GM18951 (cell line): ENCODE measurements around the gene ERCC4.
"Not testable (repeated sequence)": the region's sequence is repeated elsewhere in the genome, so short reads cannot be mapped to it uniquely, and the experiment has no call there.

ENCODE experiments used
- POLR2A ChIP-seq: IDR thresholded peaks from 4 replicates; pipeline ENCODE4 v1.6.1; 2011; ENCODE audit warnings: mild to moderate bottlenecking; ENCODE audit not compliant: insufficient read length, insufficient read depth; ENCODE audit errors: extremely low read depth
- in situ Hi-C: fragments of 300-500 bp; cut with MboI; formaldehyde crosslinking; loops from one replicate; pipeline ENCODE4 v1.12.0; 2022; ENCODE audit warnings: low sequenced_read_pairs, mixed read lengths, inconsistent platforms; ENCODE audit not compliant: unreplicated experiment

The ERCC4 gene

GRCh38 chr16:13902052-13902451, 17.9 kb upstream of the ERCC4 start:
- in situ Hi-C loops: no loop called here
- TF ChIP-seq POLR2A: no peak

GRCh38 chr16:13902677-13903076, 17.3 kb upstream of the ERCC4 start:
- TF ChIP-seq POLR2A: no peak
- in situ Hi-C loops: no loop called here

DNA sequence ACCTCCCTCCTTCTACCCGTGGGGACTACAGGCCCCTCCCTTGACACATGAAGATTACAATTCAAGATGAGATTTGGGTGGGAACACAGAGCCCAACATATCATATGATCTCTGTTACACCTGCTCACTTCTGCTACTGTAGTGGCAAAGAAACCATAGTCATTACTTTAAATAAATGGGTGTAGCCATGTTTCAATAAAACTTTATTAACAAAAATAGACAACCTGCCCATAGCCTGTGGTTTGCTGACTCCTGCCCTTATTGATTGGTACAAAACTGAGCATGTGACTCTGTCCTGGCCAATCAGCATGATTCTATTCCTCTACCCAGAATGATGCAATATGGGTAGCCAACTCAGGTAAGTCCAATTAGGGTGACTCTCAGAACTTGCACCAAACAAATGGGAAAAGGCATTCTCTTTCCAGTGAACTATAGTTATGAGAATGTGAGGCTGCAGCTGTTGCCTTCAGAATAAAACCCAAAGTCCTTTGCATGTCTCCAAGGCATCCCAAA, 15.7 kb upstream of the ERCC4 start:
- in situ Hi-C loops: no loop called here
- TF ChIP-seq POLR2A: no peak

GRCh38 chr16:13904822-13905221, 15.1 kb upstream of the ERCC4 start:
- in situ Hi-C loops: not testable (repeated sequence)

DNA sequence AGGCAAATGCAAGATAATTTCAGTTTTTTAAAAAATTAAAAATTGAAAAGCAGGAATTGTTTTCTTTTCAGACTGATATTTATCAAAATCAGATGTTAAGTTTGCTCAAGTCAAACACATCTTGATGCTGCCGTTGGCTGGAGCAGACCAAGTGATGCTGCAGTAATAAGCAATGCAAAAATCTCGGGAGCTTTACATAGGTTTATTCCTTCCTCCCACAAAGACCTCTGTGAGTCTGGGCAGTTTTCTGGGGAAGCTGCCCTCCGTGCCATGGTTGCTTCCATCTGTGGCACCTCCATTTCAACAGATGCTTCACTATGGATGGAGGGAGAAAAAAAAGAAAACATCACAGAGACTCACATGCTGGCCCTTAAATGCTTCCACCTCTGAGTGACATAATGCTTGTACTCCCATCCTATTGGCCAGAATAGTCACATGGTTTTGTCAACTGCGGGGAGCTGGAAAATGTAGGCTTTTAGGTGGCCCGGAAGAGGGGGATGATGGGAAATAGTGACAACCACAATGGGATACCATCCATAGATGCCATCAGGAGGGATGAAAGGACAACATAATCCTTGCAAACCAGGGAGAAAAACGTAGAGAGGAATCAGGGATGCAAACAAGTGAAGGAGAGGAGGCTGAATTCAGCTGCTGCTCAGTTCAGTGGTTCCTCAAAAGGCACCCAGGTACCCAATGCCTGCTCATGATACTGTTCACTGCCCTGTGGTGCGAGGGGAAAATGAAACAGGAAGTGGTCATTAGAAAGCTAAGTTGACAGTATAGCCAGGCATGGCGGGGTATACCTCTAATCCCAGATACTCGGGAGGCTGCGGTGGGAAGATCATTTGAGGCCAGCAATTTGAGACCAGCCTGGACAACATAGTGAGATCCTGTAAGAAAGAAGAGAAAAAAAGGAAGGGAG, 13.5 kb upstream of the ERCC4 start:
- in situ Hi-C loops: no loop called here
- TF ChIP-seq POLR2A: no peak

DNA sequence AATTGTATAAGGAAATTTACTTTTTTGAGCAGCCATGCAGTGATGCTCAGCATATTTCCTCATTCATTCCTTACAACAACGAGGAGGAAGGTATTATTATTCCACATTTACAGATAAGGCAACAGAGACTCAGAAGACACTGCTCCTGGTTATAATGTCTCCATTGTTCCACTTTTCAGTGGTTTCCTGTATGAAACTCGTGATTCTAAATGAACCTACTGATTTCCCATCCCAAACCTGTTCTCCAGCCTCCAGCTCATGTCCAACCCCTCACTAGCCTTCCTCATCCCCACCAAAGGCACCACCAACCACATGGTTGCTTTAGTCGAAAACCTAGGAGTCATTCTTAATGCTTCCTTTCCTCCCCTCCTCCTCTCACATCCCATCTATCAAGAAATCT, 12.5 kb upstream of the ERCC4 start:
- TF ChIP-seq POLR2A: no peak
- in situ Hi-C loops: no loop called here

- TF ChIP-seq POLR2A: no peak
- in situ Hi-C loops: no loop called here
These were observed 10.9 kb upstream of the ERCC4 start for GRCh38 chr16:13909069-13909468.

GRCh38 chr16:13909872-13910303, 10.1 kb upstream of the ERCC4 start:
- in situ Hi-C loops: no loop called here
- no peak for TF ChIP-seq POLR2A

- in situ Hi-C loops: no loop called here
- no peak for TF ChIP-seq POLR2A
These were observed 8.6 kb upstream of the ERCC4 start for GRCh38 chr16:13911306-13911705.

GRCh38 chr16:13911871-13912270, 8.1 kb upstream of the ERCC4 start:
- TF ChIP-seq POLR2A: no peak
- in situ Hi-C loops: no loop called here

- no peak for TF ChIP-seq POLR2A
- in situ Hi-C loops: no loop called here
These were observed 7.1 kb upstream of the ERCC4 start for GRCh38 chr16:13912891-13913290.

- in situ Hi-C loops: no loop called here
These were observed 6.3 kb upstream of the ERCC4 start for GRCh38 chr16:13913374-13914292.

DNA sequence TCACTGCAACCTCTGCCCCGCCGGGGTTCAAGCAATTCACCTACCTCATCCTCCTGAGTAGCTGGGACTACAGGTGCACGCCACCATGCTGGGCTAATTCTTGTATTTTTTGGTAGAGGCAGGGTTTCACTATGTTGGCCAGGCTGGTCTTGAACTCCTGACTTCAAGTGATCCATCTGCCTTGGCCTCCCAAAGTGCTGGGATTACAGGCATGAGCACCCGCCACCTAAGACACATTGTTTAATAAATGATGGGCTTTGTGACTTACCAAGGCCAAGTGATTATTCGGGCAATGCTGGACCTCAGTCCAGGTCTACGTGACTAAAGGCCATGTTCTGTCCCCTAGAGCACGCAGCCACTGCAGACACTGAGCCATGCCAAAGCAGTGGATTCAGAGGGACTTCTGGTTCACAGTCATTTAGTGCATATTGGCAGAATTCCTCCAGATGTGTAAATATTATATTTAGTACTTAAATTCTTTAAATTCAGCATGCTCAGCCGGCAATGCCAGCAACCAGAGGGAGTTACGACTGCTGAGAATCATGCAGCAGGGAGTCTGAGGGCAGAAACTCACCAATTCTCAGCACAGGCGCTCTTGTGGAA, 4.8 kb upstream of the ERCC4 start:
- TF ChIP-seq POLR2A: no peak
- in situ Hi-C loops: no loop called here

More at GRCh38 chr16:13913374-13914292, 6.3 kb upstream of the ERCC4 start:
- TF ChIP-seq POLR2A: no peak
